ENCODE data around the gene TMEM86B. TPM values are rescaled to one million over a fixed set of nuclear protein-coding genes. Genes with fewer than 3 reads are reported as not detected.

Gene TMEM86B
- total and polyA plus RNA-seq, 2 donors (not counting 3 experiments of a cell fraction or from before 2014, with no cell fraction given), result 4.5 to 5.4 TPM

- POLR2A ChIA-PET, result no interaction called here
- Histone ChIP-seq H3K27me3 (ENCODE audit: control insufficient read depth in 2 of 2, insufficient read depth in 2 of 2, low read length in 2 of 2) (no peaks in the 10 kb centered on the region), H3K4me2 (ENCODE audit: insufficient read depth, low read length) (no peak overlapping the region), H3K9me3 (replicated peaks; ENCODE audit: control insufficient read depth, insufficient read depth, low read length) (no peaks in the 10 kb centered on the region), H3K9ac (replicated peaks; ENCODE audit: extremely low read depth, insufficient read depth, low read length) (no peak overlapping the region), H3K79me2 (ENCODE audit: control insufficient read depth, insufficient read depth, low read length) (peaks cover 61% of the 10 kb centered on the region), H3K9me1 (replicated peaks; ENCODE audit: control insufficient read depth, extremely low read depth, insufficient read depth, low read length) (no peaks in the 10 kb centered on the region), H3K4me3 (replicated peaks in 1 of 3; ENCODE audit: insufficient read depth in 1 of 3, low read depth in 1 of 3, low read length in 3 of 3) (no peak overlapping the region), H3K36me3 (ENCODE audit: control insufficient read depth in 2 of 2, extremely low read depth in 1 of 2, insufficient read depth in 2 of 2, low read length in 2 of 2) (peaks cover 3 to 28% of the 10 kb centered on the region in 2 experiments), H4K20me1 (replicated peaks; ENCODE audit: control insufficient read depth, extremely low read depth, insufficient read depth, low read length) (no peaks in the 10 kb centered on the region), H3K4me1 (ENCODE audit: control insufficient read depth, extremely low read depth, insufficient read depth, low read length) (peaks cover 18% of the 10 kb centered on the region), H3K27ac (ENCODE audit: insufficient read depth, low read depth, low read length) (no peak overlapping the region), H2AFZ (ENCODE audit: low read depth, low read length) (no peak overlapping the region)
- intact Hi-C loops (cut with micrococcal nuclease), result no loop called here
- DNase-seq (ENCODE audit: low read depth, low spot score) (no peak), FAIRE-seq (no peak)
- BruUV-seq (replicated peaks), result no TSS peak
- TF ChIP-seq POLR2AphosphoS5 (IDR thresholded peaks at IDR 0.05; ENCODE audit: insufficient read depth, low read depth, low read length) (no peak), GATA2 (IDR thresholded peaks at IDR 0.05; ENCODE audit: insufficient read depth, insufficient read length, low read depth, low read length) (no peak), CTCF (IDR thresholded peaks at IDR 0.05; ENCODE audit: extremely low read depth in 1 of 2, insufficient read depth in 1 of 2, low read depth in 1 of 2, low read length in 2 of 2) (no peak), POLR2A (IDR thresholded peaks at IDR 0.05; ENCODE audit: low read depth, low read length) (no peak)
- CTCF ChIA-PET, result no interaction called here
- dilution Hi-C loops (cut with MboI; ENCODE audit: extremely low pct_ligation_motif_present, low sequenced_read_pairs), result no loop called here
Measured at GRCh38 chr19:55248166-55248675, 19.7 kb upstream of the TMEM86B start.

GRCh38 chr19:55247621-55248099 is 19.1 kb upstream of the TMEM86B start:
- Histone ChIP-seq H3K9me3 (replicated peaks; ENCODE audit: control insufficient read depth, insufficient read depth, low read length) (no peaks in the 10 kb centered on the region), H3K4me3 (replicated peaks in 1 of 3; ENCODE audit: insufficient read depth in 1 of 3, low read depth in 1 of 3, low read length in 3 of 3) (no peak overlapping the region), H3K9ac (replicated peaks; ENCODE audit: extremely low read depth, insufficient read depth, low read length) (no peak overlapping the region), H3K36me3 (ENCODE audit: control insufficient read depth in 2 of 2, extremely low read depth in 1 of 2, insufficient read depth in 2 of 2, low read length in 2 of 2) (peaks cover 4 to 29% of the 10 kb centered on the region in 2 experiments), H4K20me1 (replicated peaks; ENCODE audit: control insufficient read depth, extremely low read depth, insufficient read depth, low read length) (no peaks in the 10 kb centered on the region), H3K27me3 (ENCODE audit: control insufficient read depth in 2 of 2, insufficient read depth in 2 of 2, low read length in 2 of 2) (no peaks in the 10 kb centered on the region), H3K79me2 (ENCODE audit: control insufficient read depth, insufficient read depth, low read length) (peaks cover 55% of the 10 kb centered on the region), H3K9me1 (replicated peaks; ENCODE audit: control insufficient read depth, extremely low read depth, insufficient read depth, low read length) (no peaks in the 10 kb centered on the region), H3K4me1 (ENCODE audit: control insufficient read depth, extremely low read depth, insufficient read depth, low read length) (peaks cover 13% of the 10 kb centered on the region), H2AFZ (ENCODE audit: low read depth, low read length) (no peak overlapping the region), H3K4me2 (ENCODE audit: insufficient read depth, low read length) (no peak overlapping the region), H3K27ac (ENCODE audit: insufficient read depth, low read depth, low read length) (no peak overlapping the region)
- dilution Hi-C loops (cut with MboI; ENCODE audit: extremely low pct_ligation_motif_present, low sequenced_read_pairs), result no loop called here
- ChIA-PET POLR2A (no interaction called here), CTCF (no interaction called here)
- DNase-seq (ENCODE audit: low read depth, low spot score) (no peak), FAIRE-seq (no peak)
- TF ChIP-seq MAX (IDR thresholded peaks at IDR 0.05; ENCODE audit: insufficient read depth, insufficient read length) (no peak), FOS (IDR thresholded peaks at IDR 0.05; ENCODE audit: borderline replicate concordance, insufficient read depth, low read length) (no peak), POLR2AphosphoS5 (IDR thresholded peaks at IDR 0.05; ENCODE audit: insufficient read depth, low read depth, low read length) (no peak)
- BruUV-seq (replicated peaks), result no TSS peak
- intact Hi-C loops (cut with micrococcal nuclease), result no loop called here
